SH-SY5Y (cell line): ENCODE measurements around the gene KRT32.

Experiments
- GATA2 ChIP-seq: IDR thresholded peaks from 2 replicates; pipeline ENCODE4 v1.6.1; 2011; ENCODE audit warnings: mild to moderate bottlenecking, low read depth, low read length
- GATA3 ChIP-seq: IDR thresholded peaks from 2 replicates; pipeline ENCODE4 v1.6.1; 2011; ENCODE audit warnings: low read depth, mild to moderate bottlenecking, low read length, moderate library complexity

Gene KRT32

GRCh38 chr17:41415411-41415810 is 51.8 kb downstream of the KRT32 start:
- TF ChIP-seq GATA2, result no peak
- no peak for TF ChIP-seq GATA3

- TF ChIP-seq GATA2 (no peak), GATA3 (no peak)
Observed at GRCh38 chr17:41413982-41414381, 53.2 kb downstream of the KRT32 start.

GRCh38 chr17:41413353-41413957 is 53.7 kb downstream of the KRT32 start:
- TF ChIP-seq GATA2, result no peak
- no peak for TF ChIP-seq GATA3

GRCh38 chr17:41411072-41411840 is 55.9 kb downstream of the KRT32 start:
- TF ChIP-seq GATA3 (no peak), GATA2 (no peak)
